ENCODE results near the gene ZDHHC14.
A peak's percentile ranks its signal among the peaks of the same experiment; 100 is the strongest.

The ZDHHC14 gene

GRCh38 chr6:157424491-157425020 is 43.6 kb downstream of the ZDHHC14 start:
- Histone ChIP-seq H3K9ac (ENCODE audit: low read depth in 1 of 2, low read length in 2 of 2) (no peak overlapping the region), H3K27ac (ENCODE audit: low read depth in 2 of 2, low read length in 2 of 2) (no peak overlapping the region), H3K4me1 (ENCODE audit: control insufficient read depth in 2 of 2, insufficient read depth in 2 of 2, low read length in 2 of 2) (no peaks in the 10 kb centered on the region), H3K9me3 (ENCODE audit: control insufficient read depth in 2 of 2, low read length in 2 of 2) (no peaks in the 10 kb centered on the region), H3K27me3 (ENCODE audit: control insufficient read depth in 2 of 2, insufficient read depth in 2 of 2, low read length in 2 of 2) (no peaks in the 10 kb centered on the region), H3K4me3 (ENCODE audit: low read length in 2 of 2) (no peak overlapping the region), H3K36me3 (ENCODE audit: control insufficient read depth in 2 of 2, insufficient read depth in 2 of 2, low read length in 2 of 2) (peaks cover 0 to 2% of the 10 kb centered on the region in 2 donors)

- no peaks in the 10 kb centered on the region for H3K36me3 ChIP-seq (ENCODE audit: control insufficient read depth in 2 of 2, insufficient read depth in 2 of 2, low read length in 2 of 2)
- H3K4me1 ChIP-seq (ENCODE audit: control insufficient read depth in 2 of 2, insufficient read depth in 2 of 2, low read length in 2 of 2), result peaks cover 0 to 4% of the 10 kb centered on the region in 2 donors
- no peak overlapping the region for H3K9ac ChIP-seq (ENCODE audit: low read depth in 1 of 2, low read length in 2 of 2)
- H3K9me3 ChIP-seq (ENCODE audit: control insufficient read depth in 2 of 2, low read length in 2 of 2), result no peaks in the 10 kb centered on the region
- no peak overlapping the region for H3K4me3 ChIP-seq (ENCODE audit: low read length in 2 of 2)
- H3K27ac ChIP-seq (ENCODE audit: low read depth in 2 of 2, low read length in 2 of 2), result no peak overlapping the region
- H3K27me3 ChIP-seq (ENCODE audit: control insufficient read depth in 2 of 2, insufficient read depth in 2 of 2, low read length in 2 of 2), result no peaks in the 10 kb centered on the region
Observed at GRCh38 chr6:157427969-157428368, 47.0 kb downstream of the ZDHHC14 start.

- Histone ChIP-seq H3K27me3 (ENCODE audit: control insufficient read depth in 2 of 2, insufficient read depth in 2 of 2, low read length in 2 of 2) (no peaks in the 10 kb centered on the region), H3K27ac (ENCODE audit: low read depth in 2 of 2, low read length in 2 of 2) (no peak overlapping the region), H3K36me3 (ENCODE audit: control insufficient read depth in 2 of 2, insufficient read depth in 2 of 2, low read length in 2 of 2) (no peaks in the 10 kb centered on the region), H3K9me3 (ENCODE audit: control insufficient read depth in 2 of 2, low read length in 2 of 2) (no peaks in the 10 kb centered on the region), H3K4me3 (ENCODE audit: low read length in 2 of 2) (no peak overlapping the region), H3K4me1 (ENCODE audit: control insufficient read depth in 2 of 2, insufficient read depth in 2 of 2, low read length in 2 of 2) (peaks cover 0 to 8% of the 10 kb centered on the region in 2 donors), H3K9ac (ENCODE audit: low read depth in 1 of 2, low read length in 2 of 2) (no peak overlapping the region)
Observed at GRCh38 chr6:157428427-157429202, 47.6 kb downstream of the ZDHHC14 start.

GRCh38 chr6:157429248-157429647 is 48.3 kb downstream of the ZDHHC14 start:
- no peak overlapping the region for H3K4me3 ChIP-seq (ENCODE audit: low read length in 2 of 2)
- no peaks in the 10 kb centered on the region for H3K36me3 ChIP-seq (ENCODE audit: control insufficient read depth in 2 of 2, insufficient read depth in 2 of 2, low read length in 2 of 2)
- H3K27ac ChIP-seq (ENCODE audit: low read depth in 2 of 2, low read length in 2 of 2), result no peak overlapping the region
- peaks cover 1 to 12% of the 10 kb centered on the region in 2 donors for H3K4me1 ChIP-seq (ENCODE audit: control insufficient read depth in 2 of 2, insufficient read depth in 2 of 2, low read length in 2 of 2)
- no peaks in the 10 kb centered on the region for H3K27me3 ChIP-seq (ENCODE audit: control insufficient read depth in 2 of 2, insufficient read depth in 2 of 2, low read length in 2 of 2)
- H3K9me3 ChIP-seq (ENCODE audit: control insufficient read depth in 2 of 2, low read length in 2 of 2), result no peaks in the 10 kb centered on the region
- no peak overlapping the region for H3K9ac ChIP-seq (ENCODE audit: low read depth in 1 of 2, low read length in 2 of 2)

GRCh38 chr6:157430834-157431233 is 49.8 kb downstream of the ZDHHC14 start:
- Histone ChIP-seq H3K36me3 (ENCODE audit: control insufficient read depth in 2 of 2, insufficient read depth in 2 of 2, low read length in 2 of 2) (no peaks in the 10 kb centered on the region), H3K4me1 (ENCODE audit: control insufficient read depth in 2 of 2, insufficient read depth in 2 of 2, low read length in 2 of 2) (peaks cover 11 to 22% of the 10 kb centered on the region in 2 donors), H3K4me3 (ENCODE audit: low read length in 2 of 2) (no peak overlapping the region), H3K9me3 (ENCODE audit: control insufficient read depth in 2 of 2, low read length in 2 of 2) (no peaks in the 10 kb centered on the region), H3K9ac (ENCODE audit: low read depth in 1 of 2, low read length in 2 of 2) (no peak overlapping the region), H3K27ac (ENCODE audit: low read depth in 2 of 2, low read length in 2 of 2) (no peak overlapping the region), H3K27me3 (ENCODE audit: control insufficient read depth in 2 of 2, insufficient read depth in 2 of 2, low read length in 2 of 2) (no peaks in the 10 kb centered on the region)

GRCh38 chr6:157432231-157432891 is 51.4 kb downstream of the ZDHHC14 start:
- Histone ChIP-seq H3K9me3 (ENCODE audit: control insufficient read depth in 2 of 2, low read length in 2 of 2) (no peaks in the 10 kb centered on the region), H3K9ac (ENCODE audit: low read depth in 1 of 2, low read length in 2 of 2) (no peak overlapping the region), H3K27me3 (ENCODE audit: control insufficient read depth in 2 of 2, insufficient read depth in 2 of 2, low read length in 2 of 2) (no peaks in the 10 kb centered on the region), H3K36me3 (ENCODE audit: control insufficient read depth in 2 of 2, insufficient read depth in 2 of 2, low read length in 2 of 2) (no peaks in the 10 kb centered on the region), H3K27ac (ENCODE audit: low read depth in 2 of 2, low read length in 2 of 2) (no peak overlapping the region), H3K4me3 (ENCODE audit: low read length in 2 of 2) (no peak overlapping the region), H3K4me1 (ENCODE audit: control insufficient read depth in 2 of 2, insufficient read depth in 2 of 2, low read length in 2 of 2) (peaks cover 11 to 22% of the 10 kb centered on the region in 2 donors)

- H3K9me3 ChIP-seq (ENCODE audit: control insufficient read depth in 2 of 2, low read length in 2 of 2), result no peaks in the 10 kb centered on the region
- peaks cover 11 to 22% of the 10 kb centered on the region in 2 donors for H3K4me1 ChIP-seq (ENCODE audit: control insufficient read depth in 2 of 2, insufficient read depth in 2 of 2, low read length in 2 of 2)
- no peak overlapping the region for H3K4me3 ChIP-seq (ENCODE audit: low read length in 2 of 2)
- H3K36me3 ChIP-seq (ENCODE audit: control insufficient read depth in 2 of 2, insufficient read depth in 2 of 2, low read length in 2 of 2), result no peaks in the 10 kb centered on the region
- H3K27ac ChIP-seq (ENCODE audit: low read depth in 2 of 2, low read length in 2 of 2), result no peak overlapping the region
- no peak overlapping the region for H3K9ac ChIP-seq (ENCODE audit: low read depth in 1 of 2, low read length in 2 of 2)
- H3K27me3 ChIP-seq (ENCODE audit: control insufficient read depth in 2 of 2, insufficient read depth in 2 of 2, low read length in 2 of 2), result no peaks in the 10 kb centered on the region
Observed at GRCh38 chr6:157432892-157433265, 51.9 kb downstream of the ZDHHC14 start.

GRCh38 chr6:157433678-157434081 is 52.7 kb downstream of the ZDHHC14 start:
- Histone ChIP-seq H3K27me3 (ENCODE audit: control insufficient read depth in 2 of 2, insufficient read depth in 2 of 2, low read length in 2 of 2) (no peaks in the 10 kb centered on the region), H3K9me3 (ENCODE audit: control insufficient read depth in 2 of 2, low read length in 2 of 2) (no peaks in the 10 kb centered on the region), H3K36me3 (ENCODE audit: control insufficient read depth in 2 of 2, insufficient read depth in 2 of 2, low read length in 2 of 2) (no peaks in the 10 kb centered on the region), H3K4me3 (ENCODE audit: low read length in 2 of 2) (no peak overlapping the region), H3K27ac (ENCODE audit: low read depth in 2 of 2, low read length in 2 of 2) (peak overlapping the region in 1 of 2 donors; percentile 11), H3K9ac (ENCODE audit: low read depth in 1 of 2, low read length in 2 of 2) (no peak overlapping the region), H3K4me1 (ENCODE audit: control insufficient read depth in 2 of 2, insufficient read depth in 2 of 2, low read length in 2 of 2) (peaks cover 11 to 22% of the 10 kb centered on the region in 2 donors)

GRCh38 chr6:157434349-157435033 is 53.5 kb downstream of the ZDHHC14 start:
- Histone ChIP-seq H3K36me3 (ENCODE audit: control insufficient read depth in 2 of 2, insufficient read depth in 2 of 2, low read length in 2 of 2) (no peaks in the 10 kb centered on the region), H3K27me3 (ENCODE audit: control insufficient read depth in 2 of 2, insufficient read depth in 2 of 2, low read length in 2 of 2) (no peaks in the 10 kb centered on the region), H3K4me3 (ENCODE audit: low read length in 2 of 2) (peak overlapping the region; percentile 42), H3K27ac (ENCODE audit: low read depth in 2 of 2, low read length in 2 of 2) (peak overlapping the region; percentile 24 to 63), H3K4me1 (ENCODE audit: control insufficient read depth in 2 of 2, insufficient read depth in 2 of 2, low read length in 2 of 2) (peaks cover 11 to 22% of the 10 kb centered on the region in 2 donors), H3K9me3 (ENCODE audit: control insufficient read depth in 2 of 2, low read length in 2 of 2) (no peaks in the 10 kb centered on the region), H3K9ac (ENCODE audit: low read depth in 1 of 2, low read length in 2 of 2) (peak overlapping the region in 1 of 2 donors; percentile 50)
